ENCODE measurements around the gene ZNF451.
"Not testable (repeated sequence)": the region's sequence is repeated elsewhere in the genome, so short reads cannot be mapped to it uniquely, and the experiment has no call there.

The ZNF451 gene

GRCh38 chr6:57078531-57079207, 11.3 kb upstream of the ZNF451 start:
- TF ChIP-seq, protein P1, sequence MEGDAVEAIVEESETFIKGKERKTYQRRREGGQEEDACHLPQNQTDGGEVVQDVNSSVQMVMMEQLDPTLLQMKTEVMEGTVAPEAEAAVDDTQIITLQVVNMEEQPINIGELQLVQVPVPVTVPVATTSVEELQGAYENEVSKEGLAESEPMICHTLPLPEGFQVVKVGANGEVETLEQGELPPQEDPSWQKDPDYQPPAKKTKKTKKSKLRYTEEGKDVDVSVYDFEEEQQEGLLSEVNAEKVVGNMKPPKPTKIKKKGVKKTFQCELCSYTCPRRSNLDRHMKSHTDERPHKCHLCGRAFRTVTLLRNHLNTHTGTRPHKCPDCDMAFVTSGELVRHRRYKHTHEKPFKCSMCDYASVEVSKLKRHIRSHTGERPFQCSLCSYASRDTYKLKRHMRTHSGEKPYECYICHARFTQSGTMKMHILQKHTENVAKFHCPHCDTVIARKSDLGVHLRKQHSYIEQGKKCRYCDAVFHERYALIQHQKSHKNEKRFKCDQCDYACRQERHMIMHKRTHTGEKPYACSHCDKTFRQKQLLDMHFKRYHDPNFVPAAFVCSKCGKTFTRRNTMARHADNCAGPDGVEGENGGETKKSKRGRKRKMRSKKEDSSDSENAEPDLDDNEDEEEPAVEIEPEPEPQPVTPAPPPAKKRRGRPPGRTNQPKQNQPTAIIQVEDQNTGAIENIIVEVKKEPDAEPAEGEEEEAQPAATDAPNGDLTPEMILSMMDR (IDR thresholded peaks at IDR 0.05; ENCODE audit: low read length, missing control alignments), result no peak
- H3K4me3 ChIP-seq (replicated peaks; ENCODE audit: low read depth, low read length), result no peak overlapping the region
- DNase-seq (ENCODE audit: low read depth), result no peak

GRCh38 chr6:57085471-57085870, 4.5 kb upstream of the ZNF451 start:
- TF ChIP-seq, protein P1 (IDR thresholded peaks at IDR 0.05; ENCODE audit: low read length, missing control alignments), result no peak
- no peak overlapping the region for H3K4me3 ChIP-seq (replicated peaks; ENCODE audit: low read depth, low read length)
- DNase-seq (ENCODE audit: low read depth), result no peak

DNA sequence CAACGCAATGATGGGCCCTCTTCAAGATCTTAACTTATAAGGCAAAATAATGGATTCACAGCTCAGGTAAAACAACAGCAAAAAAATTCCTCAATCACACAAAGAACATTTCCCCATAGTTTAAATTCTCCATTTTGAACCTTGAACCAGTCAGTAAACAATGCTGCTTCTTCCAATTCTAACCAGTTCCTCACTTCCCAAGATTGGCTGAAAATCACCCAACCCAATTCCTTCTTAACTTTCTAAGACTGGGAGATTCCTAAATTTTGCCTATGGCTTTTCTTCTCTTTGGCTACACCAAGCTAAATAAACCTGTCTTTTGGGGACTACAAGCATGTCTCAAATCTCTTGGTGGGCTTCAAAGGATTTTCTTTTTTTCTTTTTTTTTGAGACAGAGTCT, 3.1 kb upstream of the ZNF451 start:
- no peak overlapping the region for H3K4me3 ChIP-seq (replicated peaks; ENCODE audit: low read depth, low read length)
- no peak for DNase-seq (ENCODE audit: low read depth)
- TF ChIP-seq, protein P1 (IDR thresholded peaks at IDR 0.05; ENCODE audit: low read length, missing control alignments), result no peak

DNA sequence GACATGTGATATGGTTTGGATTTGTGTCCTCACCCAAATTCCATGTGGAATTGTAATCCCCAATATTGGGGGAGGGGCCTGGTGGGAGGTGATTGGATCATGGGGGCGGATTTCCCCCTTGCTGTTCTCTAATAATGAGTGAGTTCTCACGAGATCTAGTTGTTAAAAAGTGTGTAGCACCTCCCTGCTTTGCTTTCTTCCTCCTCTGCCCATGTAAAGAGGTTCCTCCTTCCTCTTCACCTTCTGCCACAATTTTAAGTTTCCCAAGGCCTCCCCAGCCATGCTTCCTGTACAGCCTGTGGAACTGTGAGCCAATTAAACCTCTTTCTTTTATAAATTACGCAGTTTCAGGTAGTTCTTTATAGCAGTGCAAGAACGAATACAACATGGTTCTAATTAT, 2.1 kb upstream of the ZNF451 start:
- H3K4me3 ChIP-seq (replicated peaks; ENCODE audit: low read depth, low read length), result no peak overlapping the region
- no peak for DNase-seq (ENCODE audit: low read depth)

GRCh38 chr6:57089265-57089664, 723 bp upstream of the ZNF451 start:
- H3K4me3 ChIP-seq (replicated peaks; ENCODE audit: low read depth, low read length), result peak overlapping the region; percentile 66
- TF ChIP-seq, protein P1 (IDR thresholded peaks at IDR 0.05; ENCODE audit: low read length, missing control alignments), result no peak

More for the DNA sequence above, 2.1 kb upstream of the ZNF451 start:
- TF ChIP-seq, protein P1 (IDR thresholded peaks at IDR 0.05; ENCODE audit: low read length, missing control alignments), result no peak

GRCh38 chr6:57090458-57091067, 575 bp downstream of the ZNF451 start:
- not testable (repeated sequence) for H3K4me3 ChIP-seq (replicated peaks; ENCODE audit: low read depth, low read length); DNase-seq (ENCODE audit: low read depth)

More at GRCh38 chr6:57089265-57089664, 723 bp upstream of the ZNF451 start:
- DNase-seq (ENCODE audit: low read depth), result no peak

DNA sequence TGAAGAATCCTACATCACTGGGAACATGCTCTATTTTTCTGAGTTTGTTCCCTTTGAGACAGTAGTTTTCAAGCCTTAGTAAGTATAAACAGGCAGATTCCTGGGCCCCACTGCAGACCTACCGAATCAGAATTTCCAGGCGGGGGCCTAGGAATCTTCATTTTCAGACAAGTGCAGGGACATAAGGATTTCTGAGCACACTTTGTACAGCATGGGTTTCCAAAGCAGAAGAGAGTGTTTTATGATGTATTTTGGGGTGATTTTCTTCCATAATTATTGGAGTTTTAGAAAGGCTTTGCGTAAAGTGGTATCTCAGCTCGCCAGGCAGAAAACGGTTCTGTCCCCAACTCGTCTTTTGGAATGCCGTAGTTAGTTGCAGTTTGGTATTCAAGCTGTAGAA, 1.4 kb downstream of the ZNF451 start:
- peak overlapping the region; percentile 36 for H3K4me3 ChIP-seq (replicated peaks; ENCODE audit: low read depth, low read length)
- not testable (repeated sequence) for DNase-seq (ENCODE audit: low read depth)

DNA sequence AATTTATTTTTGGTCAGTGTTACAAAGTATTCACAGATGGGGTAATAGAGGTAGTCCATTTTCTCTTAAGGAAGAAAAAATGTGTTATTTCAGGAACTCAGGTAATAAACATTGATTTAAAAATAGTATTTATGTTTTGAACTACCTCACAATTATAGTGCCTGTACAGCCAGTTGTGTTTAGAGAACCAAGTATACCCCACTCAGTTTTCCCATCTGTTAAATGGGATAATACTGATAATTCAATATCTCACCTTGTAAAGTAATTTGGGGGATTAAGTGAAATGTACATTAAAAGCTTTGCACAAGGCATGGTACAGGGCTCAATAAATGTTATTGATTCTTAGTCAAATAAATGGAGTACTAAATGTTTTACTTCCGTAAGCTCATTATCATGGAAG, 4.7 kb downstream of the ZNF451 start:
- TF ChIP-seq, protein P1 (IDR thresholded peaks at IDR 0.05; ENCODE audit: low read length, missing control alignments), result no peak
- DNase-seq (ENCODE audit: low read depth), result no peak
- H3K4me3 ChIP-seq (replicated peaks; ENCODE audit: low read depth, low read length), result no peak overlapping the region
